Tibial nerve (tissue), 4 donors: ENCODE results near the gene ITGAD. TPM values are rescaled to one million over a fixed set of nuclear protein-coding genes. Genes with fewer than 3 reads are reported as not detected.

Experiments
- DNase-seq, 2 donors: peaks; one replicate each; pipeline ENCODE4 v3.0.0-alpha.2; 2019; ENCODE audit warnings: low spot score in 2 of 2
- H3K27ac ChIP-seq, 4 donors: fragments of 200-600 bp; sonication (generic) in 3 of 4; one replicate each; pipeline ENCODE4 v1.5.1; 2017 to 2019; ENCODE audit warnings: mild to moderate bottlenecking in 1 of 4
- H3K27me3 ChIP-seq, 2 donors: fragments of 200-600 bp; sonication (generic) in 1 of 2; one replicate each; pipeline versions ENCODE4 v1.5.1 to v1.6.0; 2017 to 2019
- H3K36me3 ChIP-seq, 3 donors: fragments of 200-600 bp; sonication (generic); one replicate each; pipeline ENCODE4 v1.5.1; 2018 to 2019
- H3K4me1 ChIP-seq, 4 donors: fragments of 200-600 bp; sonication (generic) in 3 of 4; one replicate each; pipeline ENCODE4 v1.5.1; 2017 to 2019
- H3K4me3 ChIP-seq, 4 donors: fragments of 200-600 bp; sonication (generic) in 3 of 4; one replicate each; pipeline ENCODE4 v1.5.1; 2017 to 2019; ENCODE audit warnings: mild to moderate bottlenecking in 1 of 4, moderate library complexity in 1 of 4
- H3K9me3 ChIP-seq, 4 donors: fragments of 200-600 bp; sonication (generic) in 3 of 4; one replicate each; pipeline ENCODE4 v1.5.1; 2017 to 2019
- CTCF ChIP-seq, 5 experiments: fragments of 200-600 bp in 3 of 5; fragments of 450-650 bp in 2 of 5; sonication (generic) in 3 of 5; IDR thresholded peaks; one replicate each; pipeline ENCODE4 v1.5.1; 2016 to 2019; ENCODE audit warnings: antibody characterized with exemption in 5 of 5, mild to moderate bottlenecking in 3 of 5, moderate library complexity in 2 of 5
- EP300 ChIP-seq, 2 donors: sonication (generic); formaldehyde crosslinking; IDR thresholded peaks; one replicate each; pipeline ENCODE4 v1.6.1; 2017; ENCODE audit warnings: antibody characterized with exemption in 2 of 2, mild to moderate bottlenecking in 1 of 2
- POLR2A ChIP-seq, 2 donors: fragments of 450-650 bp; IDR thresholded peaks; one replicate each; pipeline ENCODE4 v1.6.1; 2017; ENCODE audit warnings: antibody characterized with exemption in 2 of 2, mild to moderate bottlenecking in 2 of 2, moderate library complexity in 2 of 2
- WGBS, 2 donors: methylation state at CpG; one replicate each; pipeline ENCODE4 v1.1.5; 2018; 5-methylcytosine and 5-hydroxymethylcytosine counted together
- total RNA-seq, 4 donors: library from RNA; depleted of rRNA; stranded (reverse); fragments of >200 nt; gene quantifications; one replicate each; pipeline ENCODE4 v1.1.0, GENCODE V29; 2016

Gene ITGAD
- under 1 TPM in 2 of 4 donors, not detected in 2; under 0.01 to 0.22 TPM for total RNA-seq

- TF ChIP-seq EP300 (IDR thresholded peaks at IDR 0.05) (no peak), CTCF (IDR thresholded peaks at IDR 0.05) (no peak), POLR2A (IDR thresholded peaks at IDR 0.05) (no peak)
- no peaks in the 10 kb centered on the region for H3K4me1 ChIP-seq
- DNase-seq: no peak
- H3K27ac ChIP-seq: no peak within 1 kb of the TSS
- 61 to 73% methylated on average over 5 of the region's 5 CpGs for WGBS, 2 donors
- no peaks in the 10 kb centered on the region for H3K36me3 ChIP-seq
- no peaks in the 10 kb centered on the region for H3K27me3 ChIP-seq
- no peaks in the 10 kb centered on the region for H3K9me3 ChIP-seq
- H3K4me3 ChIP-seq: no peak within 1 kb of the TSS
Observed at GRCh38 chr16:31393056-31393455, at the start of gene ITGAD. Gene ITGAD, plus strand, starts transcription at chr16:31393335. Its CDS starts 26 bp downstream, at chr16:31393361.

GRCh38 chr16:31344712-31345111 is 48.4 kb upstream of the ITGAD start:
- DNase-seq: no peak
- H3K27ac ChIP-seq: no peak overlapping the region
- H3K27me3 ChIP-seq: no peaks in the 10 kb centered on the region
- 60 to 68% methylated on average over 9 of the region's 9 CpGs for WGBS, 2 donors
- no peaks in the 10 kb centered on the region for H3K9me3 ChIP-seq
- TF ChIP-seq CTCF (IDR thresholded peaks at IDR 0.05): no peak
- TF ChIP-seq EP300 (IDR thresholded peaks at IDR 0.05): no peak
- TF ChIP-seq POLR2A (IDR thresholded peaks at IDR 0.05): no peak
- H3K4me3 ChIP-seq: no peak overlapping the region
- H3K4me1 ChIP-seq: no peaks in the 10 kb centered on the region
- no peaks in the 10 kb centered on the region for H3K36me3 ChIP-seq

- no peaks in the 10 kb centered on the region for H3K36me3 ChIP-seq
- H3K4me1 ChIP-seq: no peaks in the 10 kb centered on the region
- DNase-seq: no peak
- H3K9me3 ChIP-seq: no peaks in the 10 kb centered on the region
- H3K27me3 ChIP-seq: no peaks in the 10 kb centered on the region
- TF ChIP-seq CTCF (IDR thresholded peaks at IDR 0.05) (no peak), POLR2A (IDR thresholded peaks at IDR 0.05) (no peak), EP300 (IDR thresholded peaks at IDR 0.05) (no peak)
- 74 to 81% methylated on average over 5 of the region's 5 CpGs for WGBS, 2 donors
- H3K4me3 ChIP-seq: no peak overlapping the region
- no peak overlapping the region for H3K27ac ChIP-seq
Observed at GRCh38 chr16:31347445-31347844, 45.7 kb upstream of the ITGAD start.

GRCh38 chr16:31348579-31348978 is 44.6 kb upstream of the ITGAD start:
- Histone ChIP-seq H3K9me3 (no peaks in the 10 kb centered on the region), H3K27me3 (no peaks in the 10 kb centered on the region), H3K4me3 (no peak overlapping the region), H3K36me3 (no peaks in the 10 kb centered on the region), H3K27ac (no peak overlapping the region), H3K4me1 (no peaks in the 10 kb centered on the region)
- 45 to 58% methylated on average over 3 of the region's 3 CpGs for WGBS, 2 donors
- no peak for DNase-seq
- no peak for TF ChIP-seq CTCF (IDR thresholded peaks at IDR 0.05)
- TF ChIP-seq EP300 (IDR thresholded peaks at IDR 0.05): no peak
- no peak for TF ChIP-seq POLR2A (IDR thresholded peaks at IDR 0.05)

- no peak overlapping the region for H3K4me3 ChIP-seq
- H3K27ac ChIP-seq: peak overlapping the region in 1 of 4 donors; percentile 50
- peaks cover 0 to 11% (median 3%) of the 10 kb centered on the region in 4 donors for H3K4me1 ChIP-seq
- H3K36me3 ChIP-seq: no peaks in the 10 kb centered on the region
- H3K9me3 ChIP-seq: no peaks in the 10 kb centered on the region
- no peak for DNase-seq
- WGBS, 2 donors: 81 to 82% methylated on average over 12 of the region's 12 CpGs
- no peaks in the 10 kb centered on the region for H3K27me3 ChIP-seq
- TF ChIP-seq EP300 (IDR thresholded peaks at IDR 0.05) (peak in 1 of 2 donors; percentile 39), POLR2A (IDR thresholded peaks at IDR 0.05) (no peak), CTCF (IDR thresholded peaks at IDR 0.05) (no peak)
Observed at GRCh38 chr16:31350275-31351005, 42.7 kb upstream of the ITGAD start.
